Stimulated activated CD8-positive, alpha-beta memory T cell treated with anti-CD3 and anti-CD28 coated beads, Interleukin-15, amount 100 ng/mL, for 4 hours (primary cell): ENCODE data around the gene TECTA.

ENCODE experiments used
- DNase-seq, 2 donors: peaks; one replicate each; pipeline ENCODE4 v3.0.0-alpha.2; 2020; ENCODE audit warnings: low read depth in 2 of 2

Gene TECTA

GRCh38 chr11:121100943-121101342, at the start of gene TECTA:
Gene TECTA (plus strand): TSS chr11:121101243. CDS start chr11:121102666, 1,423 bp downstream.
- no peak for DNase-seq

- DNase-seq, result no peak
These were observed 47.8 kb upstream of the TECTA start for GRCh38 chr11:121053244-121053643.

- no peak for DNase-seq
These were observed 46.8 kb upstream of the TECTA start for GRCh38 chr11:121054266-121054665.

- no peak for DNase-seq
These were observed 46.0 kb upstream of the TECTA start for GRCh38 chr11:121055076-121055475.

GRCh38 chr11:121057922-121058321, 43.1 kb upstream of the TECTA start:
- DNase-seq, result no peak

- no peak for DNase-seq
These were observed 42.1 kb upstream of the TECTA start for GRCh38 chr11:121058941-121059340.

- DNase-seq, result no peak
These were observed 41.4 kb upstream of the TECTA start for GRCh38 chr11:121059605-121060004.

- DNase-seq, result no peak
These were observed 37.3 kb upstream of the TECTA start for GRCh38 chr11:121063728-121064127.

- no peak for DNase-seq
These were observed 34.4 kb upstream of the TECTA start for GRCh38 chr11:121066623-121067022.

- no peak for DNase-seq
These were observed 34.0 kb upstream of the TECTA start for GRCh38 chr11:121067026-121067425.

- DNase-seq, result no peak
These were observed 33.6 kb upstream of the TECTA start for GRCh38 chr11:121067453-121067852.

- no peak for DNase-seq
These were observed 32.9 kb upstream of the TECTA start for GRCh38 chr11:121067962-121068647.

- no peak for DNase-seq
These were observed 32.3 kb upstream of the TECTA start for GRCh38 chr11:121068787-121069186.

GRCh38 chr11:121070951-121071845, 29.8 kb upstream of the TECTA start:
- DNase-seq, result no peak

- no peak for DNase-seq
These were observed 29.1 kb upstream of the TECTA start for GRCh38 chr11:121071846-121072450.

GRCh38 chr11:121081321-121081720, 19.7 kb upstream of the TECTA start:
- no peak for DNase-seq

GRCh38 chr11:121082219-121082618, 18.8 kb upstream of the TECTA start:
- no peak for DNase-seq

- no peak for DNase-seq
These were observed 18.4 kb upstream of the TECTA start for GRCh38 chr11:121082670-121083069.

- no peak for DNase-seq
These were observed 14.2 kb upstream of the TECTA start for GRCh38 chr11:121086866-121087265.

- DNase-seq, result no peak
These were observed 11.5 kb upstream of the TECTA start for GRCh38 chr11:121089566-121089965.

GRCh38 chr11:121090145-121090721, 10.8 kb upstream of the TECTA start:
- no peak for DNase-seq

- no peak for DNase-seq
These were observed 9.4 kb upstream of the TECTA start for GRCh38 chr11:121091492-121092152.
